ENCODE data around the gene CDK17. TPM values are rescaled to one million over a fixed set of nuclear protein-coding genes. Genes with fewer than 3 reads are reported as not detected.
"Not testable (repeated sequence)": the region's sequence is repeated elsewhere in the genome, so short reads cannot be mapped to it uniquely, and the experiment has no call there.

Gene CDK17
- total RNA-seq, 1 donor from 2014 or later, result 32.4 TPM

GRCh38 chr12:96412431-96412830 is 12.2 kb upstream of the CDK17 start:
- DNase-seq (ENCODE audit: low spot score), result no peak
- Mint-ChIP-seq H3K27me3 (ENCODE audit: insufficient read depth) (peaks cover 3% of the 10 kb centered on the region), H3K4me1 (ENCODE audit: low read depth) (peaks cover 20% of the 10 kb centered on the region), H3K9me3 (no peaks in the 10 kb centered on the region), H3K4me3 (no peak overlapping the region), H3K27ac (no peak overlapping the region), H3K36me3 (ENCODE audit: low read depth) (peaks cover 1% of the 10 kb centered on the region)
- intact Hi-C loops (cut with micrococcal nuclease), result no loop called here

DNA sequence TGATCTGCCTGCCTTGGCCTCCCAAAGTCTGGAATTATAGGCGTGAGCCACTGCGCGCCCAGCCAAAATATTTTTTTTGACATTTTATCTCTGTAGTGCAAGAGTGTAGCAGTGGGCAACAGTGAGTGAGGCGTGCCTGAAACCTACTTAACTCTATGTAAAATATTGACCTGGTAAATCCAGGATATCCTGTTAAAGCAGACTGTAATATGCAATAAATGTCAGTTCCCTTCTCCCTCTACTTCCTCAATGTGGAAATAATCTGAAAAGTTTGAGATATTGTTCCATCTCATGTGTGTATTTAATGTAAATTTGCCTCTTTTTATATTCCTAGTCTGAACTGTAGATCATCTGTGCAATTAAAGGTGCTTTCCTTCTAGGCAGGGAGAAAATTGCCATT is 9.5 kb upstream of the CDK17 start:
- peaks cover 8% of the 10 kb centered on the region for H3K4me1 Mint-ChIP-seq (ENCODE audit: low read depth)
- intact Hi-C loops (cut with micrococcal nuclease), result no loop called here
- peaks cover 4% of the 10 kb centered on the region for H3K27me3 Mint-ChIP-seq (ENCODE audit: insufficient read depth)
- no peaks in the 10 kb centered on the region for H3K9me3 Mint-ChIP-seq
- H3K27ac Mint-ChIP-seq, result no peak overlapping the region
- H3K4me3 Mint-ChIP-seq, result no peak overlapping the region
- H3K36me3 Mint-ChIP-seq (ENCODE audit: low read depth), result no peaks in the 10 kb centered on the region
- no peak for DNase-seq (ENCODE audit: low spot score)

- Mint-ChIP-seq H3K27ac (no peak overlapping the region), H3K36me3 (ENCODE audit: low read depth) (no peaks in the 10 kb centered on the region), H3K4me1 (ENCODE audit: low read depth) (peaks cover 15% of the 10 kb centered on the region), H3K27me3 (ENCODE audit: insufficient read depth) (peaks cover 4% of the 10 kb centered on the region), H3K9me3 (no peaks in the 10 kb centered on the region), H3K4me3 (no peak overlapping the region)
- no peak for DNase-seq (ENCODE audit: low spot score)
- intact Hi-C loops (cut with micrococcal nuclease), result no loop called here
These were observed 8.8 kb upstream of the CDK17 start for GRCh38 chr12:96408993-96409392.

DNA sequence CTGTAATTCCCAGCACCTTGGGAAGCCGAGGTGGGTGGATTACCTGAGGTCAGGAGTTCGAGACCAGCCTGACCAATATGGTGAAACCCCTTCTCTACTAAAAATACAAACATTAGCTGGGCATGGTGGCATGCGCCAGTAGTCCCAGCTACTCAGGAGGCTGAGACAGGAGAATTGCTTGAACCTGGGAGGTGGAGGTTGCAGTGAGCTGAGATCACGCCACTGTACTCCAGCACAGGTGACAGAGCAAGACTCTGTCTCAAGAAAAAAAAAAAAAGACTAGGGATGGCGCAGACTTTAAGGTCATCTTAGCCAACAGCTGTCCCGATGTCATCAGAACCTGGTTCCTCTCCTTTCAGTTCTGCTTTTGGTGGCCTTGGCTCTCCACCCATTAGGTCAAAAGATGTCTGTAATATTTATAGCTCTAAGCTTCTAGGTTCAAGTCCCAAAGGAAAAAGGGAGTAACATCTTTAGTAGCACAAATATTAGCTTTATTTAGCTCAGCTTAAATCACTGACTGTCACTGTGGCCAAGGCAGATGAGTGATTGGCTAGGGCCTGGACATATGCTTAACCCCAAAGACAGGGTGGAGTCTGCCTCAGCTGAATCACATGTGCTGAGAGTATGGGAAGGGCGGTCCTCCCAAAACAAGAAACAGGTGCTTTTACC is 7.3 kb upstream of the CDK17 start:
- H3K9me3 Mint-ChIP-seq; intact Hi-C loops (cut with micrococcal nuclease); H3K27ac Mint-ChIP-seq; H3K36me3 Mint-ChIP-seq (ENCODE audit: low read depth); DNase-seq (ENCODE audit: low spot score); H3K27me3 Mint-ChIP-seq (ENCODE audit: insufficient read depth); H3K4me3 Mint-ChIP-seq: not testable (repeated sequence)
- H3K4me1 Mint-ChIP-seq (ENCODE audit: low read depth), result peaks cover 21% of the 10 kb centered on the region

DNA sequence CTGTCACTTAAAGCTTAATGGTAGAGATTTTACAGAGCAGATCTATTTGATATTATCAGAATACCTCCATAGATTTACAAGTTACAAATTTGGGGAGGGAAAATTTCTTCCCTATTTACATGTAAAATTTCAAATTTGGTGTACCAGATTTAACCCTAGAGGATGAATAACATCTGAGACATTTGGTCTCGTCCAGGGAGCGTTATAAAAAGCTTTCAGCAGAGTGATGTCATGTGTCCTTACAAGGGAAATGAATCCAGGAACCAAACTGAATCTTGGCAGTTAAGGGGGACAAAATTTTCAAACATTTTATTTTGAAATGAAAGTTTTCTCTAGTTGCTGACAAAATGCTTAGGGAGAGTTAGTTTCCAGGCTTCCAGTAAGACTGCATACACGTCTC is 4.5 kb upstream of the CDK17 start:
- Mint-ChIP-seq H3K36me3 (ENCODE audit: low read depth) (no peaks in the 10 kb centered on the region), H3K9me3 (no peaks in the 10 kb centered on the region), H3K27me3 (ENCODE audit: insufficient read depth) (peaks cover 2% of the 10 kb centered on the region), H3K4me3 (no peak overlapping the region), H3K27ac (no peak overlapping the region), H3K4me1 (ENCODE audit: low read depth) (peaks cover 34% of the 10 kb centered on the region)
- DNase-seq (ENCODE audit: low spot score), result no peak
- intact Hi-C loops (cut with micrococcal nuclease), result loop anchor here (5.0 kb wide), 2 partner anchors 98 to 547 kb away; partner anchors contain the start of gene SNRPF

DNA sequence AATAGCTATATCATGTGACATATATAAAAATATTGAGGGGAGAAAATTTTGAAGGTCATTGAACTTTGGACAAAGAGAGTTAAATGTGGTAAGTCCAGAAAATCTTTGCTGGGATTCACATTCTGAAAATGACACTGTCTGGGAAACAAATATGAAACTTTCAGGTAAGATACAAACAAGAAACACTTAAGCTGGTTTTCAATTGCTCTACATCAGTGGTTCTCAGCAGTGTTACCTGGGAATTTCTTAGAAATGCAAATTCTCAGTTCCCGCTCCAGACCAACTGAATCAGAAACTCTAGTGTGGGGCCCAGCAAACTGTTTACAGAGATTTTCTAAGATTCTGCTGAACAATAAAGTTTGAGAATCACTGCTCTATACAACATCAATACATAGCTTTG is 3.6 kb upstream of the CDK17 start:
- peaks cover 2% of the 10 kb centered on the region for H3K27me3 Mint-ChIP-seq (ENCODE audit: insufficient read depth)

GRCh38 chr12:96402522-96402921 is 2.3 kb upstream of the CDK17 start:
- intact Hi-C loops (cut with micrococcal nuclease), result loop anchor here (5.0 kb wide), 2 partner anchors 100 to 545 kb away; partner anchors contain the start of gene SNRPF
- not testable (repeated sequence) for H3K27me3 Mint-ChIP-seq (ENCODE audit: insufficient read depth); H3K36me3 Mint-ChIP-seq (ENCODE audit: low read depth); H3K27ac Mint-ChIP-seq; H3K4me3 Mint-ChIP-seq; H3K9me3 Mint-ChIP-seq; DNase-seq (ENCODE audit: low spot score)
- H3K4me1 Mint-ChIP-seq (ENCODE audit: low read depth), result peaks cover 42% of the 10 kb centered on the region

More for the DNA sequence above, 3.6 kb upstream of the CDK17 start:
- DNase-seq (ENCODE audit: low spot score), result no peak
- intact Hi-C loops (cut with micrococcal nuclease), result loop anchor here (5.0 kb wide), 2 partner anchors 98 to 547 kb away; partner anchors contain the start of gene SNRPF
- Mint-ChIP-seq H3K4me1 (ENCODE audit: low read depth) (peaks cover 36% of the 10 kb centered on the region), H3K27ac (no peak overlapping the region), H3K36me3 (ENCODE audit: low read depth) (no peaks in the 10 kb centered on the region), H3K4me3 (no peak overlapping the region), H3K9me3 (no peaks in the 10 kb centered on the region)

- intact Hi-C loops (cut with micrococcal nuclease), result loop anchor here (5.0 kb wide), 2 partner anchors 100 to 545 kb away; partner anchors contain the start of gene SNRPF
- Mint-ChIP-seq H3K4me3 (no peak overlapping the region), H3K27me3 (ENCODE audit: insufficient read depth) (peaks cover 2% of the 10 kb centered on the region), H3K9me3 (no peaks in the 10 kb centered on the region), H3K4me1 (ENCODE audit: low read depth) (peaks cover 47% of the 10 kb centered on the region), H3K27ac (no peak overlapping the region), H3K36me3 (ENCODE audit: low read depth) (no peaks in the 10 kb centered on the region)
- DNase-seq (ENCODE audit: low spot score), result no peak
These were observed 1.8 kb upstream of the CDK17 start for GRCh38 chr12:96402061-96402460.

- Mint-ChIP-seq H3K27me3 (ENCODE audit: insufficient read depth) (no peaks in the 10 kb centered on the region), H3K4me1 (ENCODE audit: low read depth) (peaks cover 55% of the 10 kb centered on the region), H3K4me3 (peak overlapping the region; percentile 91), H3K9me3 (no peaks in the 10 kb centered on the region), H3K36me3 (ENCODE audit: low read depth) (peaks cover 4% of the 10 kb centered on the region), H3K27ac (peak overlapping the region; percentile 97)
- DNase-seq (ENCODE audit: low spot score), result peak; percentile 35
- intact Hi-C loops (cut with micrococcal nuclease), result loop anchor here (1.0 to 5.0 kb wide), 11 partner anchors 18 to 544 kb away; partner anchors contain the start of genes CFAP54, NEDD1 and SNRPF
These were observed 1.0 kb upstream of the CDK17 start for GRCh38 chr12:96401076-96401871.

- peak overlapping the region; percentile 97 for H3K27ac Mint-ChIP-seq
- no peaks in the 10 kb centered on the region for H3K27me3 Mint-ChIP-seq (ENCODE audit: insufficient read depth)
- no peaks in the 10 kb centered on the region for H3K9me3 Mint-ChIP-seq
- peaks cover 4% of the 10 kb centered on the region for H3K36me3 Mint-ChIP-seq (ENCODE audit: low read depth)
- no peak for DNase-seq (ENCODE audit: low spot score)
- peaks cover 61% of the 10 kb centered on the region for H3K4me1 Mint-ChIP-seq (ENCODE audit: low read depth)
- peak overlapping the region; percentile 91 for H3K4me3 Mint-ChIP-seq
- intact Hi-C loops (cut with micrococcal nuclease), result loop anchor here (1.0 to 5.0 kb wide), 13 partner anchors 19 to 543 kb away; partner anchors contain the start of genes CFAP54, LTA4H, NEDD1 and SNRPF
These were observed 414 bp upstream of the CDK17 start for GRCh38 chr12:96400631-96401075.

- peak; percentile 70 for DNase-seq (ENCODE audit: low spot score)
- intact Hi-C loops (cut with micrococcal nuclease), result loop anchor here (1.0 to 5.0 kb wide), 2 partner anchors 64 to 102 kb away; no protein-coding TSS in a partner anchor
- Mint-ChIP-seq H3K27me3 (ENCODE audit: insufficient read depth) (no peaks in the 10 kb centered on the region), H3K27ac (peak overlapping the region; percentile 94), H3K4me1 (ENCODE audit: low read depth) (peaks cover 64% of the 10 kb centered on the region), H3K4me3 (peak overlapping the region; percentile 93), H3K9me3 (no peaks in the 10 kb centered on the region), H3K36me3 (ENCODE audit: low read depth) (peaks cover 4% of the 10 kb centered on the region)
These were observed 920 bp downstream of the CDK17 start for GRCh38 chr12:96399120-96399918.

DNA sequence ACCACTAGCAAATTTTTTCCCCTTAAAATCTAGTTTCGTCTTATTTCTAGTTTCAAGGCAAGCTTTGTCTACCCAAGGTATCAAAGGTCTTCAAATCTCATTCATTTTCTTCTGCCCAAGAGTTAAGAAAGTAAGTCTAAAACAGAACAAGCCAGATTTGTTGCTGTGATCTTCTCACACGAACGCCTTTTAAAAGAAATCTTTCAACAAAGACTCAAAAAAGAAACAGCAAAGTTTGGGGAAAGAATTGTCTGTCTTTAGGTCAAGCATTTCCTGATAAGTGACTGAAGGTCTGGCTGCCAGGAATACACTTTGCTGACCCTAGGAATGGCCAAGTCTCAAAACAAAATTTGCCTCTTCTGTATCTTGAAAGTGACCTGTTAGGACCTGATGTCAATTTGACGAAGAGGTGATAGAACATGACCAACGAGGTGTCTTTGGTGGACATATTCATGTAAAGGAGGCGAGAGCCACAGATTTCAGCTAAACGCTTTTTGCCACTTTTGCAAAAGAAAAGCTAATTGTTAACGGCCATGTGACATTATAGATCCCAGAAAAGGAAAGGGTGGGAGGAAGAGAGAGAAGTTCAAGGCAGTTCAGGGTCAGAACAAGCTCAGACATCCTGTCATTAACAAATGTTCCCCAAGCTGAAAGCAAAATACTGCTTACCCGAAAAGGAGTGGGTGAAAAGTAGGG is 1.7 kb downstream of the CDK17 start:
- no peak for DNase-seq (ENCODE audit: low spot score)
- Mint-ChIP-seq H3K4me1 (ENCODE audit: low read depth) (peaks cover 56% of the 10 kb centered on the region), H3K27ac (peak overlapping the region; percentile 94), H3K9me3 (no peaks in the 10 kb centered on the region), H3K27me3 (ENCODE audit: insufficient read depth) (no peaks in the 10 kb centered on the region), H3K4me3 (peak overlapping the region; percentile 93), H3K36me3 (ENCODE audit: low read depth) (peaks cover 4% of the 10 kb centered on the region)
- intact Hi-C loops (cut with micrococcal nuclease), result loop anchor here (1.0 to 5.0 kb wide), 6 partner anchors 11 to 199 kb away; no protein-coding TSS in a partner anchor
